ENCODE data around the gene P2RX7.

DNA sequence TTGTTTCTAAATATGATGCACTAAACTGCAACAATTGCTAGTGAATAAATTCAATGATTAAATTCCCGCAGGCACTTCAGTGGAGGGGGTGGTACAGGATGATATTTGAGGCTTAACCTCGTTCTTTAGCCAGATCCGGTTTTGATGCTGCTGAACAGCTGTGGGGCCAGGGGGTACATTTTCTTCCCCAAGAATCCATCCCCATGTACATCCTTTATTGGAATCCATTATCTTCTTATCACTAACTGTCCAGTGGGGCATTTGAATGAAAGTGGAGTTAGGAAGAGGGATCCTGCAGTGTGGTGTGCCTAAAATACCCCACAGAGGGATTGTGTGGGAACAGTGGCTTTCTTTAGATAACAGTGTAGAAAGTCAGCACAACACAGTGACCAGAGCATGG is 48.4 kb upstream of the P2RX7 start:
- TF ChIP-seq CTCF (IDR thresholded peaks at IDR 0.05): no peak
- no peak for TF ChIP-seq POLR2A (IDR thresholded peaks at IDR 0.05)
